Measurements from ENCODE around the gene LAX1. TPM values are rescaled to one million over a fixed set of nuclear protein-coding genes. Genes with fewer than 3 reads are reported as not detected.

The LAX1 gene
- total RNA-seq, 1 experiment from 2014 or later, result not detected

- CTCF ChIA-PET, result no interaction called here
- Mint-ChIP-seq H3K9me3 (no peaks in the 10 kb centered on the region), H3K27me3 (ENCODE audit: low read depth) (no peaks in the 10 kb centered on the region; the same call in 1 of the 2 replicates), H3K36me3 (no peaks in the 10 kb centered on the region), H3K4me3 (no peak overlapping the region), H3K4me1 (peaks cover 9% of the 10 kb centered on the region; the same call in 1 of the 2 replicates), H3K27ac (no peak overlapping the region)
- ATAC-seq (no peak), DNase-seq (ENCODE audit: low spot score) (no peak)
- TF ChIP-seq ERG (CRISPR knock-in tag; IDR thresholded peaks at IDR 0.05), result no peak
- no peak for TF ChIP-seq ZNF416 (CRISPR knock-in tag; IDR thresholded peaks at IDR 0.05)
- TF ChIP-seq, protein P1, sequence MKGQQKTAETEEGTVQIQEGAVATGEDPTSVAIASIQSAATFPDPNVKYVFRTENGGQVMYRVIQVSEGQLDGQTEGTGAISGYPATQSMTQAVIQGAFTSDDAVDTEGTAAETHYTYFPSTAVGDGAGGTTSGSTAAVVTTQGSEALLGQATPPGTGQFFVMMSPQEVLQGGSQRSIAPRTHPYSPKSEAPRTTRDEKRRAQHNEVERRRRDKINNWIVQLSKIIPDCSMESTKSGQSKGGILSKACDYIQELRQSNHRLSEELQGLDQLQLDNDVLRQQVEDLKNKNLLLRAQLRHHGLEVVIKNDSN (CRISPR knock-in tag; IDR thresholded peaks at IDR 0.05), result no peak
- TF ChIP-seq E2F5 (CRISPR knock-in tag; IDR thresholded peaks at IDR 0.05), result no peak
- TF ChIP-seq ARID4B (CRISPR knock-in tag; IDR thresholded peaks at IDR 0.05; ENCODE audit: borderline replicate concordance), result no peak
- TF ChIP-seq JUN (CRISPR knock-in tag; IDR thresholded peaks at IDR 0.05), result no peak
- TF ChIP-seq OVOL2 (CRISPR knock-in tag; IDR thresholded peaks at IDR 0.05; ENCODE audit: borderline replicate concordance), result no peak
- TF ChIP-seq SMAD3 (CRISPR knock-in tag; IDR thresholded peaks at IDR 0.05; ENCODE audit: borderline replicate concordance), result no peak
- TF ChIP-seq, protein P2, sequence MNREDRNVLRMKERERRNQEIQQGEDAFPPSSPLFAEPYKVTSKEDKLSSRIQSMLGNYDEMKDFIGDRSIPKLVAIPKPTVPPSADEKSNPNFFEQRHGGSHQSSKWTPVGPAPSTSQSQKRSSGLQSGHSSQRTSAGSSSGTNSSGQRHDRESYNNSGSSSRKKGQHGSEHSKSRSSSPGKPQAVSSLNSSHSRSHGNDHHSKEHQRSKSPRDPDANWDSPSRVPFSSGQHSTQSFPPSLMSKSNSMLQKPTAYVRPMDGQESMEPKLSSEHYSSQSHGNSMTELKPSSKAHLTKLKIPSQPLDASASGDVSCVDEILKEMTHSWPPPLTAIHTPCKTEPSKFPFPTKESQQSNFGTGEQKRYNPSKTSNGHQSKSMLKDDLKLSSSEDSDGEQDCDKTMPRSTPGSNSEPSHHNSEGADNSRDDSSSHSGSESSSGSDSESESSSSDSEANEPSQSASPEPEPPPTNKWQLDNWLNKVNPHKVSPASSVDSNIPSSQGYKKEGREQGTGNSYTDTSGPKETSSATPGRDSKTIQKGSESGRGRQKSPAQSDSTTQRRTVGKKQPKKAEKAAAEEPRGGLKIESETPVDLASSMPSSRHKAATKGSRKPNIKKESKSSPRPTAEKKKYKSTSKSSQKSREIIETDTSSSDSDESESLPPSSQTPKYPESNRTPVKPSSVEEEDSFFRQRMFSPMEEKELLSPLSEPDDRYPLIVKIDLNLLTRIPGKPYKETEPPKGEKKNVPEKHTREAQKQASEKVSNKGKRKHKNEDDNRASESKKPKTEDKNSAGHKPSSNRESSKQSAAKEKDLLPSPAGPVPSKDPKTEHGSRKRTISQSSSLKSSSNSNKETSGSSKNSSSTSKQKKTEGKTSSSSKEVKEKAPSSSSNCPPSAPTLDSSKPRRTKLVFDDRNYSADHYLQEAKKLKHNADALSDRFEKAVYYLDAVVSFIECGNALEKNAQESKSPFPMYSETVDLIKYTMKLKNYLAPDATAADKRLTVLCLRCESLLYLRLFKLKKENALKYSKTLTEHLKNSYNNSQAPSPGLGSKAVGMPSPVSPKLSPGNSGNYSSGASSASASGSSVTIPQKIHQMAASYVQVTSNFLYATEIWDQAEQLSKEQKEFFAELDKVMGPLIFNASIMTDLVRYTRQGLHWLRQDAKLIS (CRISPR knock-in tag; IDR thresholded peaks at IDR 0.05; ENCODE audit: borderline replicate concordance), result no peak
- no peak for TF ChIP-seq CBFB (CRISPR knock-in tag; IDR thresholded peaks at IDR 0.05; ENCODE audit: low read depth)
- TF ChIP-seq IRF2 (CRISPR knock-in tag; IDR thresholded peaks at IDR 0.05; ENCODE audit: borderline replicate concordance, low read depth), result no peak
- no peak for TF ChIP-seq FOXP1 (CRISPR knock-in tag; IDR thresholded peaks at IDR 0.05; ENCODE audit: borderline replicate concordance)
- no peak for TF ChIP-seq ZNF121 (CRISPR knock-in tag; IDR thresholded peaks at IDR 0.05)
- TF ChIP-seq RORB (CRISPR knock-in tag; IDR thresholded peaks at IDR 0.05), result no peak
- TF ChIP-seq TP53 (CRISPR knock-in tag; IDR thresholded peaks at IDR 0.05), result no peak
- no peak for TF ChIP-seq SP1 (CRISPR knock-in tag; conservative IDR thresholded peaks at IDR 0.05)
- POLR2A ChIA-PET, result no interaction called here
Measured at GRCh38 chr1:203776636-203777035, 11.7 kb downstream of the LAX1 start.
